ENCODE measurements around the gene BCAM. TPM values are rescaled to one million over a fixed set of nuclear protein-coding genes. Genes with fewer than 3 reads are reported as not detected.
"Not testable (repeated sequence)": the region's sequence is repeated elsewhere in the genome, so short reads cannot be mapped to it uniquely, and the experiment has no call there.

Gene BCAM
- 10 to 100 TPM; 23.8 to 66.5 (median 62.1) TPM for polyA plus RNA-seq

GRCh38 chr19:44808463-44809371, at the start of gene BCAM:
TSS of gene BCAM (plus strand) at chr19:44809103. CDS start at chr19:44809125, 22 bp downstream.
- no peak within 1 kb of the TSS for H3K27ac ChIP-seq (ENCODE audit: low read depth, low read length)
- 2% methylated on average over 51 to 59 of the region's 59 CpGs for WGBS, 3 donors

- H3K27ac ChIP-seq (ENCODE audit: low read depth, low read length) = no peak overlapping the region
- 81 to 83% (median 82%) methylated on average over 8 of the region's 8 CpGs for WGBS, 3 donors
Observed at GRCh38 chr19:44762038-44762437, 46.9 kb upstream of the BCAM start.

- no peak overlapping the region for H3K27ac ChIP-seq (ENCODE audit: low read depth, low read length)
- 75 to 86% (median 83%) methylated on average over 22 of the region's 22 CpGs for WGBS, 3 donors
Observed at GRCh38 chr19:44765033-44765948, 43.6 kb upstream of the BCAM start.

GRCh38 chr19:44765949-44766335, 43.0 kb upstream of the BCAM start:
- WGBS, 3 donors = 85 to 91% (median 88%) methylated on average over 3 of the region's 3 CpGs
- H3K27ac ChIP-seq (ENCODE audit: low read depth, low read length) = peak overlapping the region; percentile 77

GRCh38 chr19:44767295-44768180, 41.4 kb upstream of the BCAM start:
- no peak overlapping the region for H3K27ac ChIP-seq (ENCODE audit: low read depth, low read length)
- 71 to 76% (median 72%) methylated on average over 11 of the region's 11 CpGs for WGBS, 3 donors

GRCh38 chr19:44770550-44771257, 38.2 kb upstream of the BCAM start:
- WGBS, 3 donors = 18% methylated on average over 15 of the region's 15 CpGs
- H3K27ac ChIP-seq (ENCODE audit: low read depth, low read length) = no peak overlapping the region

GRCh38 chr19:44772144-44772543, 36.8 kb upstream of the BCAM start:
- H3K27ac ChIP-seq (ENCODE audit: low read depth, low read length) = not testable (repeated sequence)
- WGBS, 3 donors = 79 to 86% (median 81%) methylated on average over 15 to 18 of the region's 18 CpGs

- H3K27ac ChIP-seq (ENCODE audit: low read depth, low read length) = no peak overlapping the region
- WGBS, 3 donors = 47 to 61% (median 49%) methylated on average over 3 of the region's 3 CpGs
Observed at GRCh38 chr19:44772959-44773358, 35.9 kb upstream of the BCAM start.

GRCh38 chr19:44775676-44776240, 33.1 kb upstream of the BCAM start:
- 84 to 88% (median 85%) methylated on average over 6 of the region's 6 CpGs for WGBS, 3 donors
- H3K27ac ChIP-seq (ENCODE audit: low read depth, low read length) = no peak overlapping the region

GRCh38 chr19:44776402-44777096, 32.4 kb upstream of the BCAM start:
- WGBS, 3 donors = 83 to 90% (median 89%) methylated on average over 23 of the region's 23 CpGs
- no peak overlapping the region for H3K27ac ChIP-seq (ENCODE audit: low read depth, low read length)

- 9 to 22% (median 16%) methylated on average over 34 to 47 of the region's 47 CpGs for WGBS, 3 donors
- H3K27ac ChIP-seq (ENCODE audit: low read depth, low read length) = no peak within 1 kb of the TSS
Observed at GRCh38 chr19:44777715-44778347, 31.1 kb upstream of the BCAM start, which contains the start of gene CBLC. TSS of gene CBLC (plus strand) at chr19:44777890. CDS start at chr19:44777932, 42 bp downstream.

GRCh38 chr19:44779150-44779549, 29.8 kb upstream of the BCAM start:
- H3K27ac ChIP-seq (ENCODE audit: low read depth, low read length) = no peak overlapping the region
- 83 to 100% (median 98%) methylated on average over 2 of the region's 2 CpGs for WGBS, 3 donors

GRCh38 chr19:44781694-44782093, 27.2 kb upstream of the BCAM start:
- WGBS, 3 donors = 86 to 100% (median 89%) methylated on average over 2 of the region's 2 CpGs
- H3K27ac ChIP-seq (ENCODE audit: low read depth, low read length) = not testable (repeated sequence)

- 87 to 92% (median 88%) methylated on average over 5 of the region's 5 CpGs for WGBS, 3 donors
- no peak overlapping the region for H3K27ac ChIP-seq (ENCODE audit: low read depth, low read length)
Observed at GRCh38 chr19:44782729-44783128, 26.2 kb upstream of the BCAM start.

- 96 to 99% (median 98%) methylated on average over 4 of the region's 4 CpGs for WGBS, 3 donors
- H3K27ac ChIP-seq (ENCODE audit: low read depth, low read length) = no peak overlapping the region
Observed at GRCh38 chr19:44783545-44783944, 25.4 kb upstream of the BCAM start.

- no peak overlapping the region for H3K27ac ChIP-seq (ENCODE audit: low read depth, low read length)
- WGBS, 3 donors = 77 to 81% (median 79%) methylated on average over 3 of the region's 3 CpGs
Observed at GRCh38 chr19:44785271-44785670, 23.6 kb upstream of the BCAM start.

All from adipose tissue (tissue), 3 donors.